ENCODE results near the gene COL4A2.

DNA sequence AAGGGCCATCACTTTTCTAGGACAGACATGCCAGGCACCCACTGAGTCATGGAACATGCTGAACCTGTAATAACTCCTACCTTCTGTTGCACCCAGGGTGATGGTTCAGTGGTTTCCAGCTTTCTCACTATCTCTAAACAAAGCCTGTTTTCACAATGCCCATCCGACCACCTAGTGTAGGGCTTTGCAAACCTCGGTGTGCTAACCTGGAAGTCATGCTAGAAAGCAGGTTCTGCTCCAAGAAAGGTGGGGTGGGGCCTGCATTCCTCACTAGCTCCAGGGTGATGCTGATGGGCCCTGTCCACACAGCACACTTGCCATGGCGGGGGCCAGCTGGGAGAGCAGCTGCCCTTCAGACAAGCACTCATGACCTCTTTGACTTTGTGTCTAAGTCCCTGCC lies 43.4 kb downstream of the COL4A2 start:
- TF ChIP-seq, protein P1, sequence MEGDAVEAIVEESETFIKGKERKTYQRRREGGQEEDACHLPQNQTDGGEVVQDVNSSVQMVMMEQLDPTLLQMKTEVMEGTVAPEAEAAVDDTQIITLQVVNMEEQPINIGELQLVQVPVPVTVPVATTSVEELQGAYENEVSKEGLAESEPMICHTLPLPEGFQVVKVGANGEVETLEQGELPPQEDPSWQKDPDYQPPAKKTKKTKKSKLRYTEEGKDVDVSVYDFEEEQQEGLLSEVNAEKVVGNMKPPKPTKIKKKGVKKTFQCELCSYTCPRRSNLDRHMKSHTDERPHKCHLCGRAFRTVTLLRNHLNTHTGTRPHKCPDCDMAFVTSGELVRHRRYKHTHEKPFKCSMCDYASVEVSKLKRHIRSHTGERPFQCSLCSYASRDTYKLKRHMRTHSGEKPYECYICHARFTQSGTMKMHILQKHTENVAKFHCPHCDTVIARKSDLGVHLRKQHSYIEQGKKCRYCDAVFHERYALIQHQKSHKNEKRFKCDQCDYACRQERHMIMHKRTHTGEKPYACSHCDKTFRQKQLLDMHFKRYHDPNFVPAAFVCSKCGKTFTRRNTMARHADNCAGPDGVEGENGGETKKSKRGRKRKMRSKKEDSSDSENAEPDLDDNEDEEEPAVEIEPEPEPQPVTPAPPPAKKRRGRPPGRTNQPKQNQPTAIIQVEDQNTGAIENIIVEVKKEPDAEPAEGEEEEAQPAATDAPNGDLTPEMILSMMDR (IDR thresholded peaks at IDR 0.05) = no peak
- no peak for TF ChIP-seq POLR2A (IDR thresholded peaks at IDR 0.05)
- TF ChIP-seq EP300 (IDR thresholded peaks at IDR 0.05) = no peak

All from ovary (tissue), 3 donors.